ENCODE results near the gene SRCIN1.
"Not testable (repeated sequence)": the region's sequence is repeated elsewhere in the genome, so short reads cannot be mapped to it uniquely, and the experiment has no call there.

The SRCIN1 gene

GRCh38 chr17:38605841-38606645, at the start of gene SRCIN1:
SRCIN1 (minus strand) TSS chr17:38605952; CDS start chr17:38605705, 247 bp downstream.
- DNase-seq: peak; percentile 23

- no peak for DNase-seq
Measured at GRCh38 chr17:38654411-38655398, 49.0 kb upstream of the SRCIN1 start.

GRCh38 chr17:38653679-38654078, 47.9 kb upstream of the SRCIN1 start:
- DNase-seq: no peak

- no peak for DNase-seq
Measured at GRCh38 chr17:38653230-38653629, 47.5 kb upstream of the SRCIN1 start.

- not testable (repeated sequence) for DNase-seq
Measured at GRCh38 chr17:38650653-38651173, 45.0 kb upstream of the SRCIN1 start.

- no peak for DNase-seq
Measured at GRCh38 chr17:38637951-38638350, 32.2 kb upstream of the SRCIN1 start.

GRCh38 chr17:38636054-38636453, 30.3 kb upstream of the SRCIN1 start:
- no peak for DNase-seq

- DNase-seq: no peak
Measured at GRCh38 chr17:38632334-38632733, 26.6 kb upstream of the SRCIN1 start.

- DNase-seq: no peak
Measured at GRCh38 chr17:38628441-38628840, 22.7 kb upstream of the SRCIN1 start.

GRCh38 chr17:38627957-38628356, 22.2 kb upstream of the SRCIN1 start:
- DNase-seq: no peak

- not testable (repeated sequence) for DNase-seq
Measured at GRCh38 chr17:38626606-38627226, 21.0 kb upstream of the SRCIN1 start.

GRCh38 chr17:38625482-38625881, 19.7 kb upstream of the SRCIN1 start:
- no peak for DNase-seq

GRCh38 chr17:38624782-38625355, 19.1 kb upstream of the SRCIN1 start:
- not testable (repeated sequence) for DNase-seq

- no peak for DNase-seq
Measured at GRCh38 chr17:38621538-38621937, 15.8 kb upstream of the SRCIN1 start.

GRCh38 chr17:38620551-38621277, 15.0 kb upstream of the SRCIN1 start:
- DNase-seq: no peak

GRCh38 chr17:38619937-38620550, 14.3 kb upstream of the SRCIN1 start:
- no peak for DNase-seq

GRCh38 chr17:38619451-38619795, 13.7 kb upstream of the SRCIN1 start:
- DNase-seq: no peak

GRCh38 chr17:38617967-38618760, 12.4 kb upstream of the SRCIN1 start:
- DNase-seq: no peak

GRCh38 chr17:38617074-38617860, 11.5 kb upstream of the SRCIN1 start:
- no peak for DNase-seq

- DNase-seq: no peak
Measured at GRCh38 chr17:38616361-38616760, 10.6 kb upstream of the SRCIN1 start.

Measured in NCI-H1105 (cell line).